ENCODE results near the gene PNMT.
"Not testable (repeated sequence)": the region's sequence is repeated elsewhere in the genome, so short reads cannot be mapped to it uniquely, and the experiment has no call there.

DNA sequence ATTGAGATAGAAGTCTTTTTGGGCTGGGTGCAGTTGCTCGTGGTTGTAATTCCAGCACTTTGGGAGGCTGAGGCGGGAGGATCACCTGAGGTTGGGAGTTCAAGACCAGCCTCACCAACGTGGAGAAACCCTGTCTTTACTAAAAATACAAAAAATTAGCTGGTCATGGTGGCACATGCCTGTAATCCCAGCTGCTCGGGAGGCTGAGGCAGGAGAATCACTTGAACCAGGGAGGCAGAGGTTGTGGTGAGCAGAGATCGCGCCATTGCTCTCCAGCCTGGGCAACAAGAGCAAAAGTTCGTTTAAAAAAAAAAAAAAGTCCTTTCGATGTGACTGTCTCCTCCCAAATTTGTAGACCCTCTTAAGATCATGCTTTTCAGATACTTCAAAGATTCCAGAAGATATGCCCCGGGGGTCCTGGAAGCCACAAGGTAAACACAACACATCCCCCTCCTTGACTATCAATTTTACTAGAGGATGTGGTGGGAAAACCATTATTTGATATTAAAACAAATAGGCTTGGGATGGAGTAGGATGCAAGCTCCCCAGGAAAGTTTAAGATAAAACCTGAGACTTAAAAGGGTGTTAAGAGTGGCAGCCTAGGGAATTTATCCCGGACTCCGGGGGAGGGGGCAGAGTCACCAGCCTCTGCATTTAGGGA is 31.0 kb downstream of the PNMT start:
- TF ChIP-seq, protein P1, sequence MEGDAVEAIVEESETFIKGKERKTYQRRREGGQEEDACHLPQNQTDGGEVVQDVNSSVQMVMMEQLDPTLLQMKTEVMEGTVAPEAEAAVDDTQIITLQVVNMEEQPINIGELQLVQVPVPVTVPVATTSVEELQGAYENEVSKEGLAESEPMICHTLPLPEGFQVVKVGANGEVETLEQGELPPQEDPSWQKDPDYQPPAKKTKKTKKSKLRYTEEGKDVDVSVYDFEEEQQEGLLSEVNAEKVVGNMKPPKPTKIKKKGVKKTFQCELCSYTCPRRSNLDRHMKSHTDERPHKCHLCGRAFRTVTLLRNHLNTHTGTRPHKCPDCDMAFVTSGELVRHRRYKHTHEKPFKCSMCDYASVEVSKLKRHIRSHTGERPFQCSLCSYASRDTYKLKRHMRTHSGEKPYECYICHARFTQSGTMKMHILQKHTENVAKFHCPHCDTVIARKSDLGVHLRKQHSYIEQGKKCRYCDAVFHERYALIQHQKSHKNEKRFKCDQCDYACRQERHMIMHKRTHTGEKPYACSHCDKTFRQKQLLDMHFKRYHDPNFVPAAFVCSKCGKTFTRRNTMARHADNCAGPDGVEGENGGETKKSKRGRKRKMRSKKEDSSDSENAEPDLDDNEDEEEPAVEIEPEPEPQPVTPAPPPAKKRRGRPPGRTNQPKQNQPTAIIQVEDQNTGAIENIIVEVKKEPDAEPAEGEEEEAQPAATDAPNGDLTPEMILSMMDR (conservative IDR thresholded peaks at IDR 0.05; ENCODE audit: low read depth in 2 of 2): not testable (repeated sequence)
- TF ChIP-seq, protein P2, sequence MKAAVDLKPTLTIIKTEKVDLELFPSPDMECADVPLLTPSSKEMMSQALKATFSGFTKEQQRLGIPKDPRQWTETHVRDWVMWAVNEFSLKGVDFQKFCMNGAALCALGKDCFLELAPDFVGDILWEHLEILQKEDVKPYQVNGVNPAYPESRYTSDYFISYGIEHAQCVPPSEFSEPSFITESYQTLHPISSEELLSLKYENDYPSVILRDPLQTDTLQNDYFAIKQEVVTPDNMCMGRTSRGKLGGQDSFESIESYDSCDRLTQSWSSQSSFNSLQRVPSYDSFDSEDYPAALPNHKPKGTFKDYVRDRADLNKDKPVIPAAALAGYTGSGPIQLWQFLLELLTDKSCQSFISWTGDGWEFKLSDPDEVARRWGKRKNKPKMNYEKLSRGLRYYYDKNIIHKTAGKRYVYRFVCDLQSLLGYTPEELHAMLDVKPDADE (IDR thresholded peaks at IDR 0.05): not testable (repeated sequence)
- not testable (repeated sequence) for TF ChIP-seq POLR2AphosphoS5 (IDR thresholded peaks at IDR 0.05; ENCODE audit: low read depth); EZH2phosphoT487 (IDR thresholded peaks at IDR 0.05; ENCODE audit: unreplicated experiment); EZH2 (IDR thresholded peaks at IDR 0.05; ENCODE audit: low read depth, unreplicated experiment); JUNB (IDR thresholded peaks at IDR 0.05; ENCODE audit: unreplicated experiment); STAT1 (IDR thresholded peaks at IDR 0.05; ENCODE audit: unreplicated experiment); CREB1 (CRISPR knock-in tag; IDR thresholded peaks at IDR 0.05; ENCODE audit: low read depth)
- TF ChIP-seq, protein P3, sequence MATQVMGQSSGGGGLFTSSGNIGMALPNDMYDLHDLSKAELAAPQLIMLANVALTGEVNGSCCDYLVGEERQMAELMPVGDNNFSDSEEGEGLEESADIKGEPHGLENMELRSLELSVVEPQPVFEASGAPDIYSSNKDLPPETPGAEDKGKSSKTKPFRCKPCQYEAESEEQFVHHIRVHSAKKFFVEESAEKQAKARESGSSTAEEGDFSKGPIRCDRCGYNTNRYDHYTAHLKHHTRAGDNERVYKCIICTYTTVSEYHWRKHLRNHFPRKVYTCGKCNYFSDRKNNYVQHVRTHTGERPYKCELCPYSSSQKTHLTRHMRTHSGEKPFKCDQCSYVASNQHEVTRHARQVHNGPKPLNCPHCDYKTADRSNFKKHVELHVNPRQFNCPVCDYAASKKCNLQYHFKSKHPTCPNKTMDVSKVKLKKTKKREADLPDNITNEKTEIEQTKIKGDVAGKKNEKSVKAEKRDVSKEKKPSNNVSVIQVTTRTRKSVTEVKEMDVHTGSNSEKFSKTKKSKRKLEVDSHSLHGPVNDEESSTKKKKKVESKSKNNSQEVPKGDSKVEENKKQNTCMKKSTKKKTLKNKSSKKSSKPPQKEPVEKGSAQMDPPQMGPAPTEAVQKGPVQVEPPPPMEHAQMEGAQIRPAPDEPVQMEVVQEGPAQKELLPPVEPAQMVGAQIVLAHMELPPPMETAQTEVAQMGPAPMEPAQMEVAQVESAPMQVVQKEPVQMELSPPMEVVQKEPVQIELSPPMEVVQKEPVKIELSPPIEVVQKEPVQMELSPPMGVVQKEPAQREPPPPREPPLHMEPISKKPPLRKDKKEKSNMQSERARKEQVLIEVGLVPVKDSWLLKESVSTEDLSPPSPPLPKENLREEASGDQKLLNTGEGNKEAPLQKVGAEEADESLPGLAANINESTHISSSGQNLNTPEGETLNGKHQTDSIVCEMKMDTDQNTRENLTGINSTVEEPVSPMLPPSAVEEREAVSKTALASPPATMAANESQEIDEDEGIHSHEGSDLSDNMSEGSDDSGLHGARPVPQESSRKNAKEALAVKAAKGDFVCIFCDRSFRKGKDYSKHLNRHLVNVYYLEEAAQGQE (IDR thresholded peaks at IDR 0.05; ENCODE audit: unreplicated experiment): not testable (repeated sequence)
- TF ChIP-seq, protein P4, sequence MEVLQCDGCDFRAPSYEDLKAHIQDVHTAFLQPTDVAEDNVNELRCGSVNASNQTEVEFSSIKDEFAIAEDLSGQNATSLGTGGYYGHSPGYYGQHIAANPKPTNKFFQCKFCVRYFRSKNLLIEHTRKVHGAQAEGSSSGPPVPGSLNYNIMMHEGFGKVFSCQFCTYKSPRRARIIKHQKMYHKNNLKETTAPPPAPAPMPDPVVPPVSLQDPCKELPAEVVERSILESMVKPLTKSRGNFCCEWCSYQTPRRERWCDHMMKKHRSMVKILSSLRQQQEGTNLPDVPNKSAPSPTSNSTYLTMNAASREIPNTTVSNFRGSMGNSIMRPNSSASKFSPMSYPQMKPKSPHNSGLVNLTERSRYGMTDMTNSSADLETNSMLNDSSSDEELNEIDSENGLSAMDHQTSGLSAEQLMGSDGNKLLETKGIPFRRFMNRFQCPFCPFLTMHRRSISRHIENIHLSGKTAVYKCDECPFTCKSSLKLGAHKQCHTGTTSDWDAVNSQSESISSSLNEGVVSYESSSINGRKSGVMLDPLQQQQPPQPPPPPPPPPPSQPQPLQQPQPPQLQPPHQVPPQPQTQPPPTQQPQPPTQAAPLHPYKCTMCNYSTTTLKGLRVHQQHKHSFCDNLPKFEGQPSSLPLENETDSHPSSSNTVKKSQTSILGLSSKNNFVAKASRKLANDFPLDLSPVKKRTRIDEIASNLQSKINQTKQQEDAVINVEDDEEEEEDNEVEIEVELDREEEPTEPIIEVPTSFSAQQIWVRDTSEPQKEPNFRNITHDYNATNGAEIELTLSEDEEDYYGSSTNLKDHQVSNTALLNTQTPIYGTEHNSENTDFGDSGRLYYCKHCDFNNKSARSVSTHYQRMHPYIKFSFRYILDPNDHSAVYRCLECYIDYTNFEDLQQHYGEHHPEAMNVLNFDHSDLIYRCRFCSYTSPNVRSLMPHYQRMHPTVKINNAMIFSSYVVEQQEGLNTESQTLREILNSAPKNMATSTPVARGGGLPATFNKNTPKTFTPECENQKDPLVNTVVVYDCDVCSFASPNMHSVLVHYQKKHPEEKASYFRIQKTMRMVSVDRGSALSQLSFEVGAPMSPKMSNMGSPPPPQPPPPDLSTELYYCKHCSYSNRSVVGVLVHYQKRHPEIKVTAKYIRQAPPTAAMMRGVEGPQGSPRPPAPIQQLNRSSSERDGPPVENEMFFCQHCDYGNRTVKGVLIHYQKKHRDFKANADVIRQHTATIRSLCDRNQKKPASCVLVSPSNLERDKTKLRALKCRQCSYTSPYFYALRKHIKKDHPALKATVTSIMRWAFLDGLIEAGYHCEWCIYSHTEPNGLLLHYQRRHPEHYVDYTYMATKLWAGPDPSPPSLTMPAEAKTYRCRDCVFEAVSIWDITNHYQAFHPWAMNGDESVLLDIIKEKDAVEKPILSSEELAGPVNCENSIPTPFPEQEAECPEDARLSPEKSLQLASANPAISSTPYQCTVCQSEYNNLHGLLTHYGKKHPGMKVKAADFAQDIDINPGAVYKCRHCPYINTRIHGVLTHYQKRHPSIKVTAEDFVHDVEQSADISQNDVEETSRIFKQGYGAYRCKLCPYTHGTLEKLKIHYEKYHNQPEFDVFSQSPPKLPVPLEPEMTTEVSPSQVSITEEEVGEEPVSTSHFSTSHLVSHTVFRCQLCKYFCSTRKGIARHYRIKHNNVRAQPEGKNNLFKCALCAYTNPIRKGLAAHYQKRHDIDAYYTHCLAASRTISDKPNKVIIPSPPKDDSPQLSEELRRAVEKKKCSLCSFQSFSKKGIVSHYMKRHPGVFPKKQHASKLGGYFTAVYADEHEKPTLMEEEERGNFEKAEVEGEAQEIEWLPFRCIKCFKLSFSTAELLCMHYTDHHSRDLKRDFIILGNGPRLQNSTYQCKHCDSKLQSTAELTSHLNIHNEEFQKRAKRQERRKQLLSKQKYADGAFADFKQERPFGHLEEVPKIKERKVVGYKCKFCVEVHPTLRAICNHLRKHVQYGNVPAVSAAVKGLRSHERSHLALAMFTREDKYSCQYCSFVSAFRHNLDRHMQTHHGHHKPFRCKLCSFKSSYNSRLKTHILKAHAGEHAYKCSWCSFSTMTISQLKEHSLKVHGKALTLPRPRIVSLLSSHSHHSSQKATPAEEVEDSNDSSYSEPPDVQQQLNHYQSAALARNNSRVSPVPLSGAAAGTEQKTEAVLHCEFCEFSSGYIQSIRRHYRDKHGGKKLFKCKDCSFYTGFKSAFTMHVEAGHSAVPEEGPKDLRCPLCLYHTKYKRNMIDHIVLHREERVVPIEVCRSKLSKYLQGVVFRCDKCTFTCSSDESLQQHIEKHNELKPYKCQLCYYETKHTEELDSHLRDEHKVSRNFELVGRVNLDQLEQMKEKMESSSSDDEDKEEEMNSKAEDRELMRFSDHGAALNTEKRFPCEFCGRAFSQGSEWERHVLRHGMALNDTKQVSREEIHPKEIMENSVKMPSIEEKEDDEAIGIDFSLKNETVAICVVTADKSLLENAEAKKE (CRISPR knock-in tag; IDR thresholded peaks at IDR 0.05): not testable (repeated sequence)
